Fibroblast of skin of scalp (primary cell): ENCODE data around the gene LNX2.
"Not testable (repeated sequence)": the region's sequence is repeated elsewhere in the genome, so short reads cannot be mapped to it uniquely, and the experiment has no call there.

Experiments
- DNase-seq: peaks from one replicate; pipeline ENCODE4 v3.0.0-alpha.2; 2013

Gene LNX2

DNA sequence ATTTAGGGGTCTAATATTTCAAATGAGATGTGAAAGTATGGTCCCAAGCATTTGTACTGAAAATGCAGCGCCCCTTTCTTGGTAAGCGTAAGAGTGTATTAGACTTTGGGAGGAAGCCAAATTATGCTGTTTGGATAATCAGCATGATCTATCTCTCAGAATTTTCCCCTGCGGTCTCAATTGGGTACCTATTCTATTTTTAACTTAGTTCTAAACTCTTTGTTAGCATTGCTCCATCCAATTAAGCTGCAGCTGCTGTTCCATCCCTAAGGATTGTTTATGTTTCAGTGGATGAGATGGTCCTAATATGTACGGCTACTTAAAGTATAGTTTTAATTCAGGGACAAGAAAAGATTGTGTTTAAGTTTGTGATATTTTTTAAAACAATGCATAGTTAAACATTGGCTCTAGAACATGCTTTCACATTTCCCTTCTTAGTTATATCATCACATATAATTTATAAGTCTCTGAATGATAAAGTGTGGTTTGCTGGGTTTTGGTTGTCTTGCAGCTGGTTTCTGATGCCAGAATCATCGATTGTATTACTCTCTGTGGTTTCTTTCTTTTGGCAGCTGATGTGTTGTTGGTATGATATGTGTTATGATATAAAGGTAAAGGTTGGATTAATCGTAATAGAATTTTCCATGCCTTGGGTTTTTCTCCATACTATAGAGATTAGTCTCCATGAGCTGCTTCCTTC lies 16.4 kb upstream of the LNX2 start:
- DNase-seq = no peak

DNA sequence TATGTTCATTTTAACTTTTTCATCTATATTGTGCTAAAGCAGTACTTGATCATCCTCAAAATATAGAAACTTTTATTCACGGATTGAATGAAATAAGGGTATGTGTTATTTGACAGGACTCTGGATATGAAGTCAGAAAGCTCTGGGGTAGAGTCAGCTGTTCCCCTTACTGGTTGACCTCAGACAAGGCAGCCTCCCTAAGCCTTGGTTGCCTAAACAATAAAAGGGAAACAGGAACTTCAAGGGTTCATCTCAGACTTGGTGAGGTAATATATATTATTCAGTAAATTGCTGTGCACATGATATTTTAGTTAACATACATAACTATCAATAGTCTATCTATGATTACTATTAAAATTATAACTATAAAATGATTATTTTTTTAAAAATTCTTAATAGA lies 14.9 kb upstream of the LNX2 start:
- DNase-seq = no peak

DNA sequence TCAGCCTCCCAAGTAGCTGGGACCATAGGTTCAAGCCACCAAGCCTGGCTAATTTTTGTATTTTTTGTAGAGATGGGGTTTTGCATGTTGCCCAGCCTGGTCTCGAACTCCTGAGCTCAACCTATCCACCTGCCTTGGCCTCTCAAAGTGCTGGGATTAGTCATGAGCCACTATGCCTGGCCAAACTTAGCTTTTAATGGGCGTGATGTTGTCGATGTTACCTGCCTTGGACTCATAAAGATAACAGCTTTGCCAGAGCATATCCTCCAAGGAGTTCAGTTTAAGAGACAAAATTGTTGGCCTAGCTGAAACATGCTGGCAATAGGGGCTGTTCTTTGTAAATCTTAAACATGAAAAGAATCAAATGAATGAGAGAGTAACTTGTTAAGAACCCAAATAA lies 14.5 kb upstream of the LNX2 start:
- DNase-seq = no peak

DNA sequence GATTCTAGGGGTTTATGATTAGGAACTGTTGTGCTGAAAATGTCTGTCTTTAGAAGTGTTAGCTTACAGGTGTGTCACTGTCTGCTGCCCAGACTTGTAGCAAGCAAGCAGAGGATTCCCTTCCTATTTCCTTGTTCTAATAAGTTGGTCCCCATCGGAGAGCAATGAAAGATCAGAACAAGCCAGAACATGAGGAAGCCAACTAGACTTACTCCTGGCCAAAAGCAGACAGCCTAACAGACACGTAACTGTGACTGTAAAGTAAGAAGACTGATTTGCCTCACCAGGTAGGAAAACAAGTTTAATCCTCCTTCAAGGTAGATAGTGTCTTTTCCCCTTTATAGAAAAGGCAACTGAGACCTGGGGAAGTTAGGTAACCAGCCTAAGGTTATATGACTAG lies 13.9 kb upstream of the LNX2 start:
- DNase-seq = no peak

DNA sequence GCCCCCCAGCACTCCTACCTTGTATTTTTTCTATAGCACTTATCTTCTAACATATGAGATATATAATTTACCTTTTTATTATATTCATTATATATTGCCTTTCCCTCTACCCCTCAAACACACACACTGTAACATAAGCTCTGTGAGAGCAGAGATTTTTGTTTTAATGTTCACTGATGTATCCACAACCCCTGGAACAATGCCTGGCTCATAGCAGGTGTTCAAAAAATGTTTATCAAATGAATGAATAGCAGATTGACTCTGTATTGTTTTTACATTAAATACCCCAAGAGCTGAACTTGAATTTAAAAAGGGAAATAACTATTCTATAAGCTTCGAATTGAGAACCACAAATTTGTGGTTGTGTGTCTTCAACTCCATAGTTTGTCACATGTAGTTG lies 12.3 kb upstream of the LNX2 start:
- DNase-seq = no peak

DNA sequence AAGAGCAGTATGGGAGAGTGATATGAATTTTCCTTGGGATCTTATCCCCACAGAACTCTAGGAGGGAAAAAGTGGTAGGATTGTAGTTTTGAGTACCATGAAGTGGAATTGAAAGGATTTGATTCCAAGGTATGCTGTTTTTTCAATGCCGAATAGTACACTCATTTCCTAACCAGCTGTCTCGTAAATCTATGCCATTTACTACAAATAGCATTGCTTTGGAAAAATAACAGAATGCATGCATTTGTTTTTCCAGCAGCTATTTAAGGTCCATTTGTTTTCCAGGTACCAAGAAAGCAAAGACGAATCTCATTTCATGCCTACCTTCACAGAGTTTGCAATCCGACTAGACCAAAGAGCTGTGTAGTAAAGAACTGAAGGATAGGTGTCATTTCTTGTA lies 11.9 kb upstream of the LNX2 start:
- no peak for DNase-seq

DNA sequence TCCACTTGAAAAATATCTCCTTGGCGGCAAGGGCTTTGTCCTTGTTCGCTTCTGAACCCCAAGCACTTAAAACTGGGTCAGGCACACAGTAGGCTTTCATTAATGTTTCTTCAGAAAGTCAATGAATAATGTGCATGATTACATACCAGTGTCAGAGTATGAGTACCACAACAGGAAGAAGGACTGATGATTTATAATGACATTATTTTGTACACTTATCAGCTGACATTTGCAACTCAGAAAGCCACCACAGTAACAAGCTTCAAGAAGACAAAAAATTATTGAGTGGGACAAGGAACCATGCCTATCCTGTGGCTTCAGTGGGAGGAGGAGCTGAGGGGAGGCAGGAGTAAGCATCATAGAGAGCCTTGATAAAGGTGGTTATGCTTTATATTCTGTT lies 11.3 kb upstream of the LNX2 start:
- DNase-seq = no peak

DNA sequence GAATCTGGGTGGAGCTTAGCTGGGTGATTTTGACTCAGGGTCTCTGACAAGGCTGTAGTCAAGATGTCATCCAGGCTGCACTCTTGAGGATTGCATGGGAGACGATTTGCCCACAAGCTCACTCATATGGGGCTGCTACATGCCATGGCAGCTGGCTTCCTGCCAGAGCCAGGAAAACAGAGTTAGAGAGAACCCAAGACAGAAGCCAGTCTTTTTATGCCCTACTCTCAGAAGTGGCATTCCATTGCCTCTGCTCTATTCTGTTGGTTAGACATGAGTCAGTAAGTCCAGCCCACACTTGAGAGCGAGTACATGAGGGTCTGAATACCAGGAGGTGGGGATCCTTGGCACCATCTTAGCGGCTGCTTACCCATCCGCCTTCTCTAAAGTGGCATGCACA lies 10.8 kb upstream of the LNX2 start:
- peak; percentile 7 for DNase-seq

DNA sequence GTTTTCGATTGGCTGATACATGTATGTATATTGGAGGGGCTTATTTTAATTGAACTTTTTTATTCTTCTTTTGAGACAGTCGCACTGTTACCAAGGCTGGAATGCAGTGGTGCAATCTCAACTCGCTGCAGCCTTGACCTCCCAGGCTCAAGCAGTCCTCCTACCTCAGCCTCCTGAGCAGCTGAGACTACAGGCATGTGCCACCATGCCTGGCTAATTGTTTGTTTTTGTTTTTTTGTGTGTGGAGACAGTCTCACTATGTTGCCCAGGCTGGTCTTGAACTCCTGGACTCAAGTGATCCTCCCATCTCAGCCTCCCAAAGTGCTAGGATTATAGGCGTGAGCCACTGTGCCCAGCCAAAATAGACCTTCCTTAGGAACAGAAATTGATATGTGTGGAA lies 8.4 kb upstream of the LNX2 start:
- DNase-seq = not testable (repeated sequence)

DNA sequence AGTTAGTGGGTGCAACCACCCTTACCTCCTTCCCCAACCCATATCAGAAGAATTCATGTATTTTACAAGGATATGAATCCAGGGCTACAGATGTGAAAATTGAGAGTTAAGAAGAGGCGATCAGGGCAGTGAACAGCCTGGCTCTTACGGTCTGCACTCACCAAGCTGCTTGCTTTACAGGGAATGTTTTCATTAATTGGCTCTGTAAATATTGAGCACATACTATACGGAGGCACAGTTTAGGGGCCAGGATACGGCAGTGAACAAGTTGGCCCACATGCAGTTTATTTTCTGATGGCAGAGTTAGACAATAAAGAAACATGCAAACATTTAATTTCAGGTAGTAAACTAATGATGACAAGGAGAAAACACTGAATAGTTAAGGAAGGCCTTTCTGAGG lies 7.8 kb upstream of the LNX2 start:
- no peak for DNase-seq

DNA sequence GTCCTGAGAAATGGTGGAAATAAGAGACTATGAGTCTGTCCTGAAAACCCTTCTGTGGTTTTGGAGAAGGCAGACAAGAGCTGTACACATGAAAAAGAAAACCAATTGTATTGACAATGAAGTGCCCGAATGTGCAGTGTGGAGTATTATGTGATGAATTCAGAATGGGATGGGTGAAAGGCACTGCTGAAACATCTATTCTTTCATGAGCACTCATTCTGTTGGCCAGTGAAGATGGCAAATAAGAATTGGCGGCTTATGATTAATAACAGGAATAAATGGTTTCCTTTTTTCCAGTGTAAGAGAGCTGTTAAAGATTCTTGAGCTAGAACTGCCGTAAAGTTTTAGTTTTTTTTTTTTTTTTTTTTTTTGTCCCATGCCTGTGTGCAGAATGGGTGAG lies 7.1 kb upstream of the LNX2 start:
- DNase-seq = no peak

DNA sequence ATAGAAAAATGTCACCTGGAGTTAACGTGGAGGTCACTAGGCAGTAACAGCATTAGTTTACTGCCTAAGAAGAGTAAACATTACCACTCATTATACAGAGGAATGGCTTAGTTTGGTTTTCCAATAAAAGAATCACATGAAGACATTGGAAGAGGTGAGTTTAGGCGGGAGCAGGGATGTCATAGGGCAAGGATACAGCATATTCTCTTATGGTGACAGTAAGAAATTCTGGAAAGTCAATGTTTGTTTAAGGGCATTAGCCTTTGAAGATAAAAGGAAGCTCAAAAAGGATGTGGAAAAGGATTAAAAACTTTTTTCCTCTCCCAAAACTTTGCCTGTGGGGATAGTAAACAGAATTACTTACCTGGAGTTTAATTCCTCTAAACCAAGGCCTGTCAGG lies 5.5 kb upstream of the LNX2 start:
- DNase-seq = no peak

DNA sequence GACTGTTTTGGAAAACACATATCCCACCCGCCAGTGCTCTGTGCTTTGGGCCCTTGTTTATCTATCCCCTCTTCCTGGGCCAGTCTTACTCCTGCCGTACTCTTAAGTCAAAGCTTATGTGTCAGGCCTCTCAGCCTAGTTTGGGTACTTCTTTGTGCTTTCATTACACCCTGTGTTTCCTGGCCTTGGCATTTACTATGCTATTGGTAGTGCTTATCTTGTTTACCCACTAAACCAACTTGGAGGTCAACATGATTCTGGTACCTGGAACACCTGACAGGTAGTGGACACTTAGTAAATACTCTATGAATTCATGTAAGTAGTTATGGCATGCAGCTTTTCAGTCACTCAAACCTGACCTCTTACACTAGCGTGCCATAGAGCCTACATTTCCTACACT lies 3.7 kb upstream of the LNX2 start:
- no peak for DNase-seq

DNA sequence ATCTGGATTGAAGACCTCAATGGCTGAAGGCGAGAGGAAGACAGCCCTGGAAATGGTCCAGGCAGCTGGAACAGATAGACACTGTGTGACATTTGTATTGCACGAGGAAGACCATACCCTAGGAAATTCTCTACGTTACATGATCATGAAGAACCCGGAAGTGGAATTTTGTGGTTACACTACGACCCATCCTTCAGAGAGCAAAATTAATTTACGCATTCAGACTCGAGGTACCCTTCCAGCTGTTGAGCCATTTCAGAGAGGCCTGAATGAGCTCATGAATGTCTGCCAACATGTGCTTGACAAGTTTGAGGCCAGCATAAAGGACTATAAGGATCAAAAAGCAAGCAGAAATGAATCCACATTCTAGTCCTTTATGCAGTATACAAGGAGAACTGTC lies 2.6 kb upstream of the LNX2 start:
- DNase-seq = no peak

DNA sequence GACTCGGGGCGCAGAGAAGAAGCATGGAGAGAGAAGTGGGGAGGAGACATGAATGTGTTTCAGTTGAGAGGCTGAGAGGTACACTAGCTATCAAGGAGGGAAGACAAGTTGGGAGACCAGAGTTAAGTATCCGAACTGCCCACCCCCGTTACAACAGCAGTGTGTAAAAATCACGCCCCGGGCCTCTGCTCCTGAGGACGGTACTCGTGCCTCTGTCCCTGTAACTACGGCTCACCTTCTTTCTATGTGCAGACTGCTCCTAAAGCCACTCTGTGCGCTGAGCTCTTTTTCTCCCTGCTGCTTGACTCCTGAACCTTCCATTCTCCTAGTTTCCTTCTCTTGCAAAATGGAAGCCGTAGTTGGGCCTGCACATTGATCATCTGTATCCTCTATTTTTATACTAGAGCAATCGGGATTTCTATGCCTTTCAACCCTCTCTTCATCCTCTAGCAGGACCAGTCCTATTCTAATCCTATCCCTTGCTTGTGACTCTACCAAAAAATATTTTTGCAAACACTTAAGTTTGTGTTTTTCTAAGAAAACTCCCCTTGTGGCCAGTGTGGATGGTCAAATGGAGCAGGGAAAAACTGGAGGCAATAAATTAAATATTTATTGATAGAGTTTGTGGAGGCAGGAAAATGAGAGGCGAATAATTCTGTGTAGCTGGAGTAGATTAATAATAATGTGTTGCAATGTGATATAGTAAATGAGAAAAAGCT lies 1.9 kb upstream of the LNX2 start:
- peak; percentile 13 for DNase-seq

DNA sequence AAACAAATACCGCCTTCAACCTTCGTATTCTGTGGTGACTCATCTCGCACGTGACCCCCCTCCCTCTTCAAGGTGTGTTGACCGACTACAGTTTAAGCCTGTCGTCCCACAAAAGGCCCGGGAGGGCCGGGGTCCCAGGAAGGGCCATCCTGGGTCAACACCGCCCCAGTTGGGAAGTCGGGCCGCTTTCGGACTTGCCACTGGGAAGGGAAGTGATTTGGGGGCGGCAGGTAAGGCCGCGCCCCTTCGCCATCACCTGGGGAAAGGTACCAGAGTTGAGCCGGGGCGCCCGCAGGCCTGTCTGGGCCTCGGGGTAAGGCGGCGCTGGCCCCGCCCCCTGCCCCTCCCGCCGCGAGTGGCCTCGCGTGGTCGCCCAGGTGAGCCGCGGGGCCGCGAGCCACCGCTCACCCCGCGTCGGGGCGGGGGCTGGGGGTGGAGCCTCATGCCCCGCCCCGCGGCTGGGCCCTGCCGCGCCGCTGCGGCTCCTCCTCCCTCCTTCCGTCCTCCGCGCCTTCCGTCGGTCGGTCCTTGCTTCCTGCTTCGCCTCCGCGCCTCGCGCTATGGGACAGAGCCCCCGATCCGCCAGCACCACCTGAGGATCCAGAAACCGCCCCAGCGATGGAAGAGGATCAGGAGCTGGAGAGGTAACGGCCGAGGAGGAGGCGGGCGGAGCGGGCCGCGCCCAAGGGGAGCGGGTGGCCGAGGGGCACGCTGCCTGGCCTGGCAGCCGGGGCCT lies 1.2 kb upstream of the LNX2 start, which contains the start of gene POLR1D:
TSS of gene POLR1D (plus strand) at position 527 of the 736 bp plus-strand sequence. CDS start at position 619, 92 bp downstream.
- peak; percentile 75 for DNase-seq

DNA sequence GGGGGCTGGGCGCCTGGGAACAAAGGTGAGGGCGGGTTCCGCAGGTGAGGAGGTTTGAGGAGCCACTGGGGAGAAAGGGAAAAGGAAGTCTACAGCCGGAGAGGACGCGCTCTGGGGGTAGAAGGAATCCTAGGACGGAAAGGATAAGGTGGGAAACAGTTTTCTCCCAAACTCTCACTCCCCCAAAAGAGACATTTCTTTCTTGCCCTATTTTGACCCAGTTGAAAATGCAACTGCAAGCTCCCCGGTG lies 712 bp upstream of the LNX2 start:
- peak; percentile 18 for DNase-seq

DNA sequence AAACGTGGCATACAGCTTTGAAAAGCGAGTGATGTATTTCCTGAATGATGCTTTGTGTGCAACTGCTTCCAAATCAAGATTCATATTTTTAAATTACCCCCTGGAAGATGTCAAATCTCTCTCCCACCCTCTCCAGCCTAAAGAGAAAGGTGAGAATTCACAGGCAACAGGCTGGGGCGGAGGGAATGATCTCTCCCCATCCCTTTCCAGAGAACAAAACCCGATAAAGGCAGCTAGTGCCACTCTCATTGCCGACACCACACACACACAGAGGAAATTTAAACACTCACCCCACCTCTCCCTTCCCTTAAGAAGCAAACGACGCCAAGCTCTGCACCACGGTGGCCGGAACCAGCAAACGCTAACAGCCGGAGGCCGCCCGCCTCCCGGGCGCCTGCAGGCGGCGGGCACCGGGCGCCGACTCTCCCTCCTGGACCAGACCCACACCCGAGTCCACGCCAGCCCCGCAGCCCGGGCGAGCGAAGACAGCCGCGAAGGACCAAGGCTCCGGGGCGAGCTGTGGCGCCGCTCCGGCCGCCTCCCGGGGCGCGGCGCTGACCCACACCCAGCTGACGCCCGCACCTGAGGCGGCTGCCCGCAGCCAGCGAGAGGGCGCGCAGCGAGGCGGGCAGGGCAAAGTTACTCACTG lies 477 bp downstream of the LNX2 start:
- DNase-seq = peak; percentile 33

DNA sequence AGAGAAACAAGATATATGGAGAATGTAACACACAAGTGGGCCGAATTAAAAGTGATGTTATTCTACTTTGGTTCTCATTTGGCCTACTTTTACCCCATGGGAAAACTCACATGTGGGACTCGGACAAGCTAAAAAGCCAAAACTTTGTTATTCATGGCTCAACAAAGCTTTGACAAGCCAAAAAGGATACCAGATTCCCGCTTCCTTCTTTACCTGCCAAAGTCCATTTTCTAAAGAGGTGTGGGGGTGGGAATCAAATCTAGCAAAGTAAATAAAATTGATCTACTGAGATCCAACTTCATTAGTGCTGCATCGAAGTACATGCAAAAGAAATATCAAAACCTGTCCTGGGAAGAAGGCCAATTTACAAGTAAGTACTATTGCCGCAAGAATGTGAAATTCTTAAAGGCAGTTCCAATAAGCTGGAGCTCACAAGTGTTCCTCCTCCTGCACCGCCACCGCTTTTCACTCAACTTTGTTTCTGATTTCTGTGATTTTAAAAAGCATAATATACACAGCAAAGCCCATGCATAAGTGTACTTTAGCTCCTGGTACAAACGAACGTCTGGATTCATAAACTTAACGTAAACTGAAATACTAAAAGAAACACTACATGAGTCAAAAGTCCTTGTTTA lies 1.1 kb downstream of the LNX2 start:
- peak; percentile 35 for DNase-seq

DNA sequence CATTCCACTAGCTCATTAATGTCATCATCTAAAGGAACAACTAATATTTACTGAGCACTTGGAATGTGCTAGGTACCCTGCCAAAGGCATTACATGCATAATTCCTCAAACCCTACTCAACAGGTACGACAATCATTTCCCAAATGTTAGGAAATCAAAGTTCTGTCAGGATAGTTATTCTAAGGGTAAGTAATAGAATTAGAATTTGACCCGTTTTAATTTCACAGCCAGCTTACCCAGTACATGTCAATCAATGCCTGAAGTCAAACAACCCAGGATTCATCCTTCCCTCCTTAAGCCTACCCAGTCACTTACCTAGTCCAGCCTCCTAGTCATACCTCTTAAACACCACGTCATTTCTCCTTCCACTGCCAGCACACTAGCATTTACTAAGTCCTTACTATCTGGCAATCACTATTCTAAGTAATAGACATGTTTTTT lies 2.4 kb downstream of the LNX2 start:
- DNase-seq = no peak

DNA sequence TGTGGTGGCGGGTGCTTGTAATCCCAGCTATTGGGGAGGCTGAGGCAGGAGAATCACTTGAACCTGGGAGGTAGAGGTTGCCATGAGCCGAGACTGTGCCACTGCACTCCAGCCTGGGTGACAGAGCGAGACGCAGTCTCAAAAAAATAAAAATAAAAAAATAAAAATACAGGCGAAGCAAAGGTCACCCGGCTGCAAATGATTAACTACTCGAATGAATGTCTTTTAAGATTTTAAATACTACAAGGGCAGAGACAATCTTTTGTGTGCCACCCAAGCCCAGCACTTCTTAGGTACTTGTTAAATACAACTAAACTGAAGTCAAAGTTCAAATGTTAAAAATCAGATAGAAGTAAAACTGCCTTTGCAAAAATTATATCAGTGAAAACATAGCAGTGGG lies 6.7 kb downstream of the LNX2 start:
- DNase-seq = no peak

DNA sequence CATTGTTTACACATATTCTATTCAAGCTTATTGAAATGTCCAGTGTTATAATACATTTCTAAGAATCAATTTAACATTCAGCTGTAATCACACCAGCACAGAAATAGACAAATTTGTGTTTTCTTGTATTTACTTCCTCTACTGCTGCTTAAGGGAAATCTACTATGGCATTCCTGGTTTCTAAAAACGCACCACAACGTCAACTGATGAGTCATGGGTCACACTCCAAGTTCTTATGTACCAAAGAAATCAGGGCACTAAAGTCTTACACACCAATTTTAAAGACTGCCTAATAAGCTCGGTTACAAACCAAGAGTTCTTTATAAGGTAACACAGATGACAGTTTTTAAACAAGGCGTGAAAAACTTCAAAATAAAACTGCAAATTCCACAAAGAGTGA lies 13.2 kb downstream of the LNX2 start:
- DNase-seq = peak; percentile 46

DNA sequence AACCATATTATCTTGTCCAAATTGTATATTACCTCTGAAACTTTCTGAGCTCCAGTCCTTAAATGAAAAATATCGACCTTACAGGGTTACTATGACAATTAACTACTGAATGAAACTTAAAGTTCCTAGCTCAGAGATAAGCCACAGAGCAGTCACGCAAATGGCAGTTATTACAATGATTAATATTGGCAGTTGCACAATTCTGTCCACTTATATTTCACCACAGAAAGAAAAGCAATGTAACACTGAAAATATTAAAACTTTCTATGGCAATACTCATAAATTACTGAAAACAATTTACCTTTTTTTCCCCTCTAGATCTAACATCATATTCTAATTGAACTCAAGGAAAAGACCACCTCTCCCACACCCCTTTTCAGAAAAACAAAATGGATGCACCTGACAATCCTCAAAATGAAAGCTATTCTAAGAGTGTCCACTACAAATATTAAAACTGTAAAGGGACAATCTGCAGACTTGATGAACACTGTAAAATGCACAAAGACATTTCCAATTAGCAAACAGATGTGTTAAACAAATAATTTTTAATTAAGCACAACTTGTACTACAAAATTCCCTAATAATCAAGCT lies 14.6 kb downstream of the LNX2 start:
- DNase-seq = no peak
